ENCODE data around the gene SCT. TPM values are rescaled to one million over a fixed set of nuclear protein-coding genes. Genes with fewer than 3 reads are reported as not detected.
A peak's percentile ranks its signal among the peaks of the same experiment; 100 is the strongest.

The SCT gene
- total RNA-seq, 1 donor from 2014 or later = 74.6 TPM

DNA sequence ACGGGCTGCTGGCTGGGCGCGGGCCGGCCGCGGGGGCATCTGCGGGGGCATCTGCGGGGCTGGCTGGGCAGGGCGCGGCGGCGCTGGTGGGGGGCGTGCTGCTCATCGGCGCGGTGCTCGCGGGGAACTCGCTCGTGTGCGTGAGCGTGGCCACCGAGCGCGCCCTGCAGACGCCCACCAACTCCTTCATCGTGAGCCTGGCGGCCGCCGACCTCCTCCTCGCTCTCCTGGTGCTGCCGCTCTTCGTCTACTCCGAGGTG, 10.3 kb upstream of the SCT start:
- Histone ChIP-seq H3K9ac (ENCODE audit: low read depth in 1 of 3, low read length in 3 of 3) (no peak overlapping the region), H3K27ac (ENCODE audit: low read depth, low read length) (no peak overlapping the region), H3K4me1 (ENCODE audit: control insufficient read depth in 3 of 3, insufficient read depth in 3 of 3, low read length in 3 of 3) (peaks cover 5 to 20% (median 9%) of the 10 kb centered on the region in 3 donors), H3K36me3 (ENCODE audit: control insufficient read depth in 3 of 3, insufficient read depth in 3 of 3, low read length in 3 of 3) (peaks cover 1 to 3% (median 2%) of the 10 kb centered on the region in 3 donors), H3K4me3 (ENCODE audit: low read length in 3 of 3) (no peak overlapping the region), H3K27me3 (ENCODE audit: control insufficient read depth in 3 of 3, insufficient read depth in 3 of 3, low read length in 3 of 3) (peaks cover 18 to 32% (median 32%) of the 10 kb centered on the region in 3 donors), H3K9me3 (ENCODE audit: control insufficient read depth in 3 of 3, low read length in 3 of 3) (no peaks in the 10 kb centered on the region)

DNA sequence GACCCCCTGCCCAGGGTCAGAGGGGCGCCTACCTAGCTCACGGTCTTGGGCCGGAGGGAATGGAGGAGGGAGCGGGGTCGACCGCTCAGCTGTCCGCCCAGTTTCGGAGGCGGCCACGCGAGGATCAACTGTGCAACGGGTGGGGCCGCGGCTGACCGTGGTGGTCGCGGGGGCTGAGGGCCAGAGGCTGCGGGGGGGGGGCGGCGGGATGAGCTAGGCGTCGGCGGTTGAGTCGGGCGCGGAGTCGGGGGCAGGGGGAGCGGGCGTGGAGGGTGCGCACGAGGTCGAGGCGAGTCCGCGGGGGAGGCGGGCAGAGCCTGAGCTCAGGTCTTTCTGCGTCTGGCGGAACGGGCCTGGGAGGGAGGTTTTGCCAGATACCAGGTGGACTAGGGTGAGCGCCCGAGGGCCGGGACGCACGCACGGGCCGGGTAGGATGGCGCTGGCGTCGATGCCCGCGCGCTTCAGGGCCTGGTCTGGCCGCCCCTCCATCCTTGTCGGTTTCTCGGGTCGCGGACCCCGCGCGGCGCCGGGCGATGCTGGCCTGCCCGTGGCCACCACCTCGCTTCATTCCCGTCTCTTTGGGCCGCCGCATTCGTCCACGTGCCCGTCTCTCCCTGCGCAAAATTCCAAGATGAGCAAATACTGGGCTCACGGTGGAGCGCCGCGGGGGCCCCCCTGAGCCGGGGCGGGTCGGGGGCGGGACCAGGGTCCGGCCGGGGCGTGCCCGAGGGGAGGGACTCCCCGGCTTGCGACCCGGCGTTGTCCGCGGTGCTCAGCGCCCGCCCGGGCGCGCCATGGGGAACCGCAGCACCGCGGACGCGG, 9.7 kb upstream of the SCT start, which contains the start of gene DRD4:
TSS of gene DRD4 (plus strand) at position 759 of the 822 bp plus-strand sequence. CDS start at position 795, 36 bp downstream.
- Histone ChIP-seq H3K4me1 (ENCODE audit: control insufficient read depth in 3 of 3, insufficient read depth in 3 of 3, low read length in 3 of 3) (peaks cover 5 to 20% (median 9%) of the 10 kb centered on the region in 3 donors), H3K9me3 (ENCODE audit: control insufficient read depth in 3 of 3, low read length in 3 of 3) (no peaks in the 10 kb centered on the region), H3K4me3 (ENCODE audit: low read length in 3 of 3) (no peak within 1 kb of the TSS), H3K27ac (ENCODE audit: low read depth, low read length) (no peak within 1 kb of the TSS), H3K36me3 (ENCODE audit: control insufficient read depth in 3 of 3, insufficient read depth in 3 of 3, low read length in 3 of 3) (no peaks in the 10 kb centered on the region), H3K27me3 (ENCODE audit: control insufficient read depth in 3 of 3, insufficient read depth in 3 of 3, low read length in 3 of 3) (peaks cover 18 to 32% (median 32%) of the 10 kb centered on the region in 3 donors), H3K9ac (ENCODE audit: low read depth in 1 of 3, low read length in 3 of 3) (no peak within 1 kb of the TSS)

DNA sequence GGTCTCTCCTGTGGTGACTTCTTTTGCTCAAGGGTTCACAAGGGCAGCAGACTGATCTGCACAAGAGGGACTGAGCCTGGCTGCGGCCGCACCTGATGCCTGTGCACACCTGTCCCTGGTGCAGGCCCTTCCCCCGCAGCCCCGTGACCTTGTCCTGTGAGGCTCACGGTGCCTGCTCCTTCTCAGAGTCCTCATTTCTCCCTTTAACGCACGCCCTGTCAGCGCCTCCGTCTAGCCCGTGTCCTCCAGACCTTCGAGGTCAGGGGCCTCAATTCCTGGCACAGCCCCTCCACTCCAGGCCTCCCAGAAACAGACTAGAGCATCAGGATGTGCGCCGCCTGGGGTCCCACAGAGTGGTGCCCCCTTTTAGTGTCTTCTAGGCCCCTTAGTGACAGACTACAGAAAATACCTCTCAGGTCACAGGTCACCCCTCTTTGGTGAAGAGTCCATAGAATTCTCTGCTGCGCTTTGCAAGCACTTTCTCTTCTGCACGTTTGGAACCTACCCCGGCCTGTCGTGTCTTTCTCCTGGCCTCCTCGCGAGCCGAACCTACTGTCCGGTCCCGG, 9.0 kb upstream of the SCT start:
- Histone ChIP-seq H3K27ac (ENCODE audit: low read depth, low read length) (no peak overlapping the region), H3K9ac (ENCODE audit: low read depth in 1 of 3, low read length in 3 of 3) (no peak overlapping the region), H3K4me1 (ENCODE audit: control insufficient read depth in 3 of 3, insufficient read depth in 3 of 3, low read length in 3 of 3) (peaks cover 5 to 20% (median 9%) of the 10 kb centered on the region in 3 donors), H3K9me3 (ENCODE audit: control insufficient read depth in 3 of 3, low read length in 3 of 3) (no peaks in the 10 kb centered on the region), H3K4me3 (ENCODE audit: low read length in 3 of 3) (no peak overlapping the region), H3K36me3 (ENCODE audit: control insufficient read depth in 3 of 3, insufficient read depth in 3 of 3, low read length in 3 of 3) (no peaks in the 10 kb centered on the region), H3K27me3 (ENCODE audit: control insufficient read depth in 3 of 3, insufficient read depth in 3 of 3, low read length in 3 of 3) (peaks cover 18 to 32% (median 32%) of the 10 kb centered on the region in 3 donors)

DNA sequence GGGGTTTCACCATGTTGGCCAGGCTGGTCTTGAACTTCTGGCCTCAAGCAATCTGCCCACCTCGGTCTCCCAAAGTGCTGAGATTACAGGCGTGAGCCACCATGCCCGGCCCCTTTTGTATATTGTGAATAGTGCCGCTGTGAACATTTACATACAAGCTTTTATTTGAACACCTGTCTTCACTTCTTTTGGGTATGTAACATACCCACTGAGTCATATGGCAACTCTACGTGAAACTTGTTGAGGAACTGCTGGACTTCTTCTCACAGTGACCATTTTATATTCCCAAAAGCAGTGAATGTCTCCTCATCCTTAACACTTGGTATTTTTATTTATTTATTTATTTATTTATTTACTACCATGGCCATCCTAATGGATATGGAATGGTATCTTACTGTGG, 3.9 kb upstream of the SCT start:
- Histone ChIP-seq H3K4me3 (ENCODE audit: low read length in 3 of 3) (no peak overlapping the region), H3K9ac (ENCODE audit: low read depth in 1 of 3, low read length in 3 of 3) (no peak overlapping the region), H3K36me3 (ENCODE audit: control insufficient read depth in 3 of 3, insufficient read depth in 3 of 3, low read length in 3 of 3) (no peaks in the 10 kb centered on the region), H3K9me3 (ENCODE audit: control insufficient read depth in 3 of 3, low read length in 3 of 3) (no peaks in the 10 kb centered on the region), H3K27ac (ENCODE audit: low read depth, low read length) (no peak overlapping the region), H3K27me3 (ENCODE audit: control insufficient read depth in 3 of 3, insufficient read depth in 3 of 3, low read length in 3 of 3) (peaks cover under 1 to 1% (median under 1%) of the 10 kb centered on the region in 3 donors), H3K4me1 (ENCODE audit: control insufficient read depth in 3 of 3, insufficient read depth in 3 of 3, low read length in 3 of 3) (peaks cover 9 to 21% (median 17%) of the 10 kb centered on the region in 3 donors)

DNA sequence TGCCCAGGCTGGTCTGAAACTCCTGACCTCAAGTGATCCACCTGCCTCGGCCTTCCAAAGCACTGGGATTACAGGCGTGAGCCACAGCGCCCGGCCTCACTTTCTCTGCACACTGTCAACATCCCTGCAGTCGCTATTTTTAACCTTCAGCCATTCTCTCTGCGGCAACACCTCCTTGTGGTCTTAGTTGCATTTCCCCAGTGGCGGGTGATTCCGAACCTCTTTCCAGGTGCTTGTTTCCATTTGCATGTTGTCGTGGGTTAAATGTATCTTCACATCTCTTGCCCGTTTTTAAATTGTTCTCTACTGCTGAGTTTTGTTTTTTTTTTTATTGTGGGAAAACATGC, 2.2 kb upstream of the SCT start:
- Histone ChIP-seq H3K4me3 (ENCODE audit: low read length in 3 of 3) (peak overlapping the region in 2 of 3 donors; percentile 6 to 36), H3K27ac (ENCODE audit: low read depth, low read length) (peak overlapping the region; percentile 86), H3K9me3 (ENCODE audit: control insufficient read depth in 3 of 3, low read length in 3 of 3) (no peaks in the 10 kb centered on the region), H3K27me3 (ENCODE audit: control insufficient read depth in 3 of 3, insufficient read depth in 3 of 3, low read length in 3 of 3) (peaks cover 0 to 5% (median 4%) of the 10 kb centered on the region in 3 donors), H3K36me3 (ENCODE audit: control insufficient read depth in 3 of 3, insufficient read depth in 3 of 3, low read length in 3 of 3) (no peaks in the 10 kb centered on the region), H3K9ac (ENCODE audit: low read depth in 1 of 3, low read length in 3 of 3) (peak overlapping the region in 2 of 3 donors; percentile 24 to 77), H3K4me1 (ENCODE audit: control insufficient read depth in 3 of 3, insufficient read depth in 3 of 3, low read length in 3 of 3) (peaks cover 9 to 21% (median 17%) of the 10 kb centered on the region in 3 donors)

DNA sequence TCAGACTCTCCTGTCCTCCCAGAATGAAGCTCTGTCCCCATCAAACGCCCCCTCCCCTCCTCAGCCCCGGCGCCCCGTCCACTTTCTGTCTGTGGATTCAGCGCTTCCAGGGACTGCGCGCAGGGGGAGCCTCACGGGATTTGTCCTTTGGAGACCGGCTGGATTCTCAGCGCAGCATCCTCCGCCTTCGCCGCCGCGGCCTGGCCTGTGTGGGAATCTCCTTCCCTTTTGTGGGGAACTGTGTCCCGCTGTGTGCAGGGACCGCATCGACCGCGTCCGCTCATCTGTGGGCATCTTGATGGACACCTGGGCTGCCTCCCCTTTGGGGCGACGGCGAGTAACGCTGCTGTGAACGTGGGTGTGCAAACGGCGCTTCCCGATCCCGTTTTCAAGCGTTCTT, 1.1 kb upstream of the SCT start:
- H3K27me3 ChIP-seq (ENCODE audit: control insufficient read depth in 3 of 3, insufficient read depth in 3 of 3, low read length in 3 of 3) = peaks cover 0 to 7% (median 4%) of the 10 kb centered on the region in 3 donors
- H3K4me3 ChIP-seq (ENCODE audit: low read length in 3 of 3) = peak overlapping the region; percentile 38 to 77 (median 46)
- no peaks in the 10 kb centered on the region for H3K9me3 ChIP-seq (ENCODE audit: control insufficient read depth in 3 of 3, low read length in 3 of 3)
- no peaks in the 10 kb centered on the region for H3K36me3 ChIP-seq (ENCODE audit: control insufficient read depth in 3 of 3, insufficient read depth in 3 of 3, low read length in 3 of 3)
- peak overlapping the region; percentile 86 for H3K27ac ChIP-seq (ENCODE audit: low read depth, low read length)
- H3K9ac ChIP-seq (ENCODE audit: low read depth in 1 of 3, low read length in 3 of 3) = peak overlapping the region; percentile 50 to 77 (median 51)
- H3K4me1 ChIP-seq (ENCODE audit: control insufficient read depth in 3 of 3, insufficient read depth in 3 of 3, low read length in 3 of 3) = peaks cover 9 to 20% (median 16%) of the 10 kb centered on the region in 3 donors

DNA sequence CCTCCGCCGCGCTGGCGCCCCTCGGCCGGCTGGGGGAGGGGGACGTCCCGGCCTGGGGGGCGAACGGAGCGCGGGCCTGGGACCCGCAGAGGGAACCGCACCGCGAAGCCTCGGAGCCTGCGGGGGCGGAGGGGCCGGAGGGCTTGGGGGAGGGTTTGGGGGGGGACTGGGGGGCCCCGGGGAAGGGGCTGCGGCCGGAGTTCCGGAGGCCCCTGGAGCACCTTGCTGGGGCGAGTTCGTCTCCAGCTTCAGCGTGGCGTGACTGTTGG, 261 bp upstream of the SCT start:
- H3K27ac ChIP-seq (ENCODE audit: low read depth, low read length) = no peak overlapping the region
- H3K4me3 ChIP-seq (ENCODE audit: low read length in 3 of 3) = no peak overlapping the region
- H3K4me1 ChIP-seq (ENCODE audit: control insufficient read depth in 3 of 3, insufficient read depth in 3 of 3, low read length in 3 of 3) = peaks cover 9 to 18% (median 11%) of the 10 kb centered on the region in 3 donors
- no peak overlapping the region for H3K9ac ChIP-seq (ENCODE audit: low read depth in 1 of 3, low read length in 3 of 3)
- H3K27me3 ChIP-seq (ENCODE audit: control insufficient read depth in 3 of 3, insufficient read depth in 3 of 3, low read length in 3 of 3) = peaks cover 0 to 7% (median 4%) of the 10 kb centered on the region in 3 donors
- H3K36me3 ChIP-seq (ENCODE audit: control insufficient read depth in 3 of 3, insufficient read depth in 3 of 3, low read length in 3 of 3) = no peaks in the 10 kb centered on the region
- H3K9me3 ChIP-seq (ENCODE audit: control insufficient read depth in 3 of 3, low read length in 3 of 3) = no peaks in the 10 kb centered on the region

DNA sequence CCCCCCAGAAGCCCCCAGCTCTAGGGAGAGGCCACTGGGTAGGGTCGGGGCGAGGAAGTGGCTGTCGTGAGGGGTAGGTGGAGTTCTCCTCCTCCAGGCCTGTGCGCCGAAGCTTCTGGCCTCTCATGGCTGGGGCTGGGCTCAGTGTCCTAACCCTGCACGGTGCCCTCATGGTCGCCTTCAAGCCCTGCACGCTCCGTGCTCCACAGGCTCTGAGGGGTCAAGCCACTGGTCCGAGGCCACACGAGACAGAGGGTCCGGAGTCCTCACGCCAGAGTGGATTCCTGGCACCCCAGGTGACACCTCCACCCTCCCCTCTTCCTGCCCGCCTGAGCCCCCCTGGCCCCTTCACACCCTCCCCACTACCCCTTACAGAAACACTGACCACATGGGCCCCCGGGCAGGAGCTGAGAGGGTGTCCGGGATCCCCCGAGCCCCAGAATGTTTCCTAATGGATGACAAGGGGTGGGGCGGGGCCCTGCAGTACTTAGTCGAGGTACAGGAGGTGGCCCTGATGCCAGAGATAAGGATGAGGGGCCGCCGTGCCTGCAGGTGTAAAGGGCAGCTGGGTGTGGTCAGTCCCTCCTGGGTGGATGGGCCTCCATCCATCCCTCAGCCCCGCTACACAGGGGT, 1.2 kb downstream of the SCT start:
- H3K27ac ChIP-seq (ENCODE audit: low read depth, low read length) = no peak overlapping the region

DNA sequence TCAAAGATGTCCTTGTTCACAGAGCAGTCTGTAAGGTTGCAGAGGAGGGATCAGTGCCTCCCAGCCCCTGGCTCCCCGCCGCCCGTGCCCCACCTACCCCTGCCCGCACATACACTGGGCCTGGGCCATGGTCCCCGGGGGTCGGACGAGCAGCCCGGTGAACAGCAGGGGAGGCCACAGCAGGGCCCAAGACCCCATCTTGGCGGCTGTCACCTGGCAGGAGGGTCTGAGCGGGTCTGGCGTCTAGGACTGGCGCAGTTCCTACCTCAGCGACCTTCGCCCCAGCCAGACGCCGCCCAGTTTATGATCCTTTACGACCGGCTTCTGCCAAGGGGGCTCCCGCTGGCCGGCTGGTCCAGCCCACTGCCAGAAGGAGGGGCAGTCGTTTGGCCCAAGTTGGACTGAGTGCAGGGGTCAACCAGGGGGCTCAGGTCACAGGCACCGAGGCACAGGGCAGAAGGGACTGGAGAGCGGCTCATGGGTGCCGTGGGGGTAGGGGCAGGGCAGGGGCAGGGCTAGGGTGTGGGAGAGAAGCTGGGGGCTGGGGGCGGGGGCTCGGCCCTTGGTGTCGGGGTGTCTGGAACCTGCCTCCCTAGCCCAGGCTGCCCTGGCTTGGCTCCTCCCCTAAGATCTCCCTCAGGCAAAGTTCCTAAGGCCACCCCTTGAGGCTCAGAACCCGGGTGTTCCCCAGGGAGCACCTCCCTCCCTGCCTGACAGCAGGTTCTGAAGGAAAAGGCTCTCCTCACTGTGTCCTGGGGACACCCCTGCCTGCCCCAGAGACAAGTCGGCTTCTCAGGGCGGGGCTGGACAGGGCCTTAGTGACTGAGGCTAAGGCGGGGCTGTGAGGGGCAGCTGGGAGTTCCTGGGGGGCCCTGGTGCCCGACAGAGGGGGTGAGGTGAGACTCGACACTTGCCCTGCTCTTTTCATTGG, 2.0 kb downstream of the SCT start, which contains the start of gene CDHR5:
TSS of gene CDHR5 (minus strand) at position 251 of the 931 bp plus-strand sequence. CDS start at position 198, 53 bp downstream.
- Histone ChIP-seq H3K4me1 (ENCODE audit: control insufficient read depth in 3 of 3, insufficient read depth in 3 of 3, low read length in 3 of 3) (peaks cover 9 to 15% (median 9%) of the 10 kb centered on the region in 3 donors), H3K9me3 (ENCODE audit: control insufficient read depth in 3 of 3, low read length in 3 of 3) (no peaks in the 10 kb centered on the region), H3K9ac (ENCODE audit: low read depth in 1 of 3, low read length in 3 of 3) (no peak within 1 kb of the TSS), H3K36me3 (ENCODE audit: control insufficient read depth in 3 of 3, insufficient read depth in 3 of 3, low read length in 3 of 3) (no peaks in the 10 kb centered on the region), H3K27ac (ENCODE audit: low read depth, low read length) (no peak within 1 kb of the TSS), H3K4me3 (ENCODE audit: low read length in 3 of 3) (no peak within 1 kb of the TSS), H3K27me3 (ENCODE audit: control insufficient read depth in 3 of 3, insufficient read depth in 3 of 3, low read length in 3 of 3) (peaks cover 0 to 7% (median 4%) of the 10 kb centered on the region in 3 donors)

More for the DNA sequence above, 1.2 kb downstream of the SCT start:
- Histone ChIP-seq H3K9ac (ENCODE audit: low read depth in 1 of 3, low read length in 3 of 3) (no peak overlapping the region), H3K36me3 (ENCODE audit: control insufficient read depth in 3 of 3, insufficient read depth in 3 of 3, low read length in 3 of 3) (no peaks in the 10 kb centered on the region), H3K4me3 (ENCODE audit: low read length in 3 of 3) (no peak overlapping the region), H3K4me1 (ENCODE audit: control insufficient read depth in 3 of 3, insufficient read depth in 3 of 3, low read length in 3 of 3) (peaks cover 9 to 18% (median 9%) of the 10 kb centered on the region in 3 donors), H3K9me3 (ENCODE audit: control insufficient read depth in 3 of 3, low read length in 3 of 3) (no peaks in the 10 kb centered on the region), H3K27me3 (ENCODE audit: control insufficient read depth in 3 of 3, insufficient read depth in 3 of 3, low read length in 3 of 3) (peaks cover 0 to 7% (median 4%) of the 10 kb centered on the region in 3 donors)
